Stimulated activated naive B cell treated with anti-CD40 and anti-IgM and Interleukin-4, amounts not matched to agents 10 μg/mL and 1 μg/mL and 100 μg/mL, for 72 hours (primary cell): ENCODE data around the gene RBFOX2.

Experiments
- ATAC-seq, 2 donors: fragments of 150-1000 bp; cut with Tn5 transposase; replicated peaks; 2 replicates each; pipeline ENCODE4 v1.10.0; 2021; ENCODE audit warnings: moderate library complexity in 1 of 2
- DNase-seq: peaks from one replicate; pipeline ENCODE4 v3.0.0; 2021
- H3K27ac Mint-ChIP-seq: one replicate; pipeline ENCODE4 v1.8.0; 2022; ENCODE audit warnings: mild to moderate bottlenecking, mixed read lengths
- H3K27me3 Mint-ChIP-seq, 2 donors: one replicate each; pipeline ENCODE4 v1.8.0; 2022; ENCODE audit warnings: mixed read lengths in 2 of 2
- H3K36me3 Mint-ChIP-seq, 2 donors: one replicate each; pipeline ENCODE4 v1.8.0; 2022; ENCODE audit warnings: mixed read lengths in 2 of 2, mild to moderate bottlenecking in 1 of 2
- H3K4me1 Mint-ChIP-seq, 2 donors: one replicate each; pipeline ENCODE4 v1.8.0; 2022; ENCODE audit warnings: mixed read lengths in 2 of 2, mild to moderate bottlenecking in 1 of 2
- H3K4me3 Mint-ChIP-seq, 2 donors: one replicate each; pipeline ENCODE4 v1.8.0; 2022; ENCODE audit warnings: mild to moderate bottlenecking in 2 of 2, mixed read lengths in 2 of 2, moderate library complexity in 1 of 2
- H3K9me3 Mint-ChIP-seq, 2 donors: one replicate each; pipeline ENCODE4 v1.8.0; 2022; ENCODE audit warnings: mixed read lengths in 2 of 2, mild to moderate bottlenecking in 1 of 2

The RBFOX2 gene

GRCh38 chr22:35940166-35940565, 88.5 kb downstream of the RBFOX2 start:
- DNase-seq (no peak), ATAC-seq (no peak)
- Mint-ChIP-seq H3K4me3 (no peak overlapping the region), H3K36me3 (no peaks in the 10 kb centered on the region), H3K27ac (no peak overlapping the region), H3K27me3 (peaks cover 8 to 10% of the 10 kb centered on the region in 2 donors), H3K9me3 (no peaks in the 10 kb centered on the region), H3K4me1 (no peaks in the 10 kb centered on the region)

GRCh38 chr22:35938226-35938625, 90.4 kb downstream of the RBFOX2 start:
- H3K9me3 Mint-ChIP-seq: no peaks in the 10 kb centered on the region
- no peaks in the 10 kb centered on the region for H3K4me1 Mint-ChIP-seq
- no peak overlapping the region for H3K4me3 Mint-ChIP-seq
- DNase-seq (no peak), ATAC-seq (no peak)
- H3K27ac Mint-ChIP-seq: no peak overlapping the region
- H3K27me3 Mint-ChIP-seq: peaks cover 8 to 10% of the 10 kb centered on the region in 2 donors
- H3K36me3 Mint-ChIP-seq: no peaks in the 10 kb centered on the region

- Mint-ChIP-seq H3K27ac (no peak overlapping the region), H3K4me1 (no peaks in the 10 kb centered on the region), H3K27me3 (peaks cover 8 to 14% of the 10 kb centered on the region in 2 donors), H3K36me3 (no peaks in the 10 kb centered on the region), H3K4me3 (no peak overlapping the region), H3K9me3 (no peaks in the 10 kb centered on the region)
- DNase-seq (no peak), ATAC-seq (peak; percentile 79 to 85)
These were observed 97.7 kb downstream of the RBFOX2 start for GRCh38 chr22:35930933-35931332.

GRCh38 chr22:35928285-35928798, 100.3 kb downstream of the RBFOX2 start:
- H3K27me3 Mint-ChIP-seq: peaks cover 11 to 16% of the 10 kb centered on the region in 2 donors
- ATAC-seq: no peak
- no peaks in the 10 kb centered on the region for H3K36me3 Mint-ChIP-seq
- no peak overlapping the region for H3K27ac Mint-ChIP-seq
- H3K4me1 Mint-ChIP-seq: no peaks in the 10 kb centered on the region
- no peak for DNase-seq
- H3K4me3 Mint-ChIP-seq: no peak overlapping the region
- H3K9me3 Mint-ChIP-seq: no peaks in the 10 kb centered on the region

GRCh38 chr22:35923026-35923425, 105.6 kb downstream of the RBFOX2 start:
- H3K4me1 Mint-ChIP-seq: peaks cover 0 to 5% of the 10 kb centered on the region in 2 donors
- H3K4me3 Mint-ChIP-seq: no peak overlapping the region
- H3K27ac Mint-ChIP-seq: no peak overlapping the region
- DNase-seq: no peak
- no peaks in the 10 kb centered on the region for H3K36me3 Mint-ChIP-seq
- no peaks in the 10 kb centered on the region for H3K9me3 Mint-ChIP-seq
- peaks cover 7 to 15% of the 10 kb centered on the region in 2 donors for H3K27me3 Mint-ChIP-seq
- no peak for ATAC-seq

- ATAC-seq (peak; percentile 67 to 77), DNase-seq (peak; percentile 9)
- Mint-ChIP-seq H3K27ac (no peak overlapping the region), H3K27me3 (peaks cover 11% of the 10 kb centered on the region in 2 donors), H3K36me3 (no peaks in the 10 kb centered on the region), H3K9me3 (no peaks in the 10 kb centered on the region), H3K4me1 (peaks cover 0 to 5% of the 10 kb centered on the region in 2 donors), H3K4me3 (no peak overlapping the region)
These were observed 106.8 kb downstream of the RBFOX2 start for GRCh38 chr22:35921777-35922176.

GRCh38 chr22:35921044-35921443, 107.6 kb downstream of the RBFOX2 start:
- Mint-ChIP-seq H3K4me1 (peaks cover 0 to 5% of the 10 kb centered on the region in 2 donors), H3K36me3 (no peaks in the 10 kb centered on the region), H3K27ac (no peak overlapping the region), H3K9me3 (no peaks in the 10 kb centered on the region), H3K27me3 (peaks cover 6 to 13% of the 10 kb centered on the region in 2 donors), H3K4me3 (no peak overlapping the region)
- no peak for ATAC-seq
- no peak for DNase-seq

GRCh38 chr22:35919002-35919542, 109.6 kb downstream of the RBFOX2 start:
- no peak for DNase-seq
- Mint-ChIP-seq H3K4me1 (peaks cover 12 to 22% of the 10 kb centered on the region in 2 donors), H3K4me3 (no peak overlapping the region), H3K27me3 (peaks cover 24 to 26% of the 10 kb centered on the region in 2 donors), H3K9me3 (no peaks in the 10 kb centered on the region), H3K36me3 (no peaks in the 10 kb centered on the region), H3K27ac (no peak overlapping the region)
- no peak for ATAC-seq

- peaks cover 30 to 31% of the 10 kb centered on the region in 2 donors for H3K27me3 Mint-ChIP-seq
- H3K36me3 Mint-ChIP-seq: no peaks in the 10 kb centered on the region
- no peak for DNase-seq
- ATAC-seq: no peak
- no peaks in the 10 kb centered on the region for H3K9me3 Mint-ChIP-seq
- H3K4me3 Mint-ChIP-seq: no peak overlapping the region
- no peak overlapping the region for H3K27ac Mint-ChIP-seq
- H3K4me1 Mint-ChIP-seq: peaks cover 12 to 23% of the 10 kb centered on the region in 2 donors
These were observed 110.2 kb downstream of the RBFOX2 start for GRCh38 chr22:35918456-35918855.

- Mint-ChIP-seq H3K36me3 (no peaks in the 10 kb centered on the region), H3K27me3 (peaks cover 26 to 31% of the 10 kb centered on the region in 2 donors), H3K4me3 (no peak overlapping the region), H3K9me3 (no peaks in the 10 kb centered on the region), H3K27ac (no peak overlapping the region), H3K4me1 (peaks cover 12 to 23% of the 10 kb centered on the region in 2 donors)
- no peak for ATAC-seq
- no peak for DNase-seq
These were observed 111.0 kb downstream of the RBFOX2 start for GRCh38 chr22:35917651-35918050.

- no peaks in the 10 kb centered on the region for H3K9me3 Mint-ChIP-seq
- peaks cover 31 to 34% of the 10 kb centered on the region in 2 donors for H3K27me3 Mint-ChIP-seq
- peaks cover 12 to 18% of the 10 kb centered on the region in 2 donors for H3K4me1 Mint-ChIP-seq
- no peak overlapping the region for H3K27ac Mint-ChIP-seq
- ATAC-seq: no peak
- H3K36me3 Mint-ChIP-seq: no peaks in the 10 kb centered on the region
- no peak overlapping the region for H3K4me3 Mint-ChIP-seq
- DNase-seq: no peak
These were observed 113.1 kb downstream of the RBFOX2 start for GRCh38 chr22:35915477-35916013.

- Mint-ChIP-seq H3K4me3 (peak overlapping the region; percentile 11 to 21), H3K27me3 (peaks cover 31 to 34% of the 10 kb centered on the region in 2 donors), H3K36me3 (no peaks in the 10 kb centered on the region), H3K27ac (peak overlapping the region; percentile 16), H3K9me3 (no peaks in the 10 kb centered on the region), H3K4me1 (peaks cover 12 to 18% of the 10 kb centered on the region in 2 donors)
- DNase-seq (no peak), ATAC-seq (peak in 1 of 2 donors; percentile 8)
These were observed 113.8 kb downstream of the RBFOX2 start for GRCh38 chr22:35914665-35915476.

GRCh38 chr22:35914357-35914664, 114.3 kb downstream of the RBFOX2 start:
- Mint-ChIP-seq H3K27me3 (peaks cover 31 to 34% of the 10 kb centered on the region in 2 donors), H3K36me3 (no peaks in the 10 kb centered on the region), H3K4me1 (peaks cover 12 to 18% of the 10 kb centered on the region in 2 donors), H3K9me3 (no peaks in the 10 kb centered on the region), H3K27ac (no peak overlapping the region), H3K4me3 (peak overlapping the region; percentile 2 to 21)
- ATAC-seq: no peak
- DNase-seq: no peak

- H3K9me3 Mint-ChIP-seq: no peaks in the 10 kb centered on the region
- no peak overlapping the region for H3K4me3 Mint-ChIP-seq
- H3K4me1 Mint-ChIP-seq: peaks cover 12 to 18% of the 10 kb centered on the region in 2 donors
- H3K36me3 Mint-ChIP-seq: no peaks in the 10 kb centered on the region
- H3K27ac Mint-ChIP-seq: no peak overlapping the region
- ATAC-seq (no peak), DNase-seq (no peak)
- peaks cover 31 to 34% of the 10 kb centered on the region in 2 donors for H3K27me3 Mint-ChIP-seq
These were observed 114.7 kb downstream of the RBFOX2 start for GRCh38 chr22:35913925-35914324.

- H3K36me3 Mint-ChIP-seq: no peaks in the 10 kb centered on the region
- DNase-seq: no peak
- no peaks in the 10 kb centered on the region for H3K9me3 Mint-ChIP-seq
- H3K4me1 Mint-ChIP-seq: peaks cover 12 to 18% of the 10 kb centered on the region in 2 donors
- ATAC-seq: no peak
- peaks cover 31 to 34% of the 10 kb centered on the region in 2 donors for H3K27me3 Mint-ChIP-seq
- no peak overlapping the region for H3K27ac Mint-ChIP-seq
- no peak overlapping the region for H3K4me3 Mint-ChIP-seq
These were observed 116.0 kb downstream of the RBFOX2 start for GRCh38 chr22:35912658-35913057.
